NCI-H2171 treated with DMSO at 0.1 percent for 48 hours (cell line): ENCODE measurements around the gene SLC9A5.

ENCODE experiments used
- DNase-seq: peaks from one replicate; lab custom pipeline; 2025; lab: John Stamatoyannopoulos, UW

SLC9A5 gene

DNA sequence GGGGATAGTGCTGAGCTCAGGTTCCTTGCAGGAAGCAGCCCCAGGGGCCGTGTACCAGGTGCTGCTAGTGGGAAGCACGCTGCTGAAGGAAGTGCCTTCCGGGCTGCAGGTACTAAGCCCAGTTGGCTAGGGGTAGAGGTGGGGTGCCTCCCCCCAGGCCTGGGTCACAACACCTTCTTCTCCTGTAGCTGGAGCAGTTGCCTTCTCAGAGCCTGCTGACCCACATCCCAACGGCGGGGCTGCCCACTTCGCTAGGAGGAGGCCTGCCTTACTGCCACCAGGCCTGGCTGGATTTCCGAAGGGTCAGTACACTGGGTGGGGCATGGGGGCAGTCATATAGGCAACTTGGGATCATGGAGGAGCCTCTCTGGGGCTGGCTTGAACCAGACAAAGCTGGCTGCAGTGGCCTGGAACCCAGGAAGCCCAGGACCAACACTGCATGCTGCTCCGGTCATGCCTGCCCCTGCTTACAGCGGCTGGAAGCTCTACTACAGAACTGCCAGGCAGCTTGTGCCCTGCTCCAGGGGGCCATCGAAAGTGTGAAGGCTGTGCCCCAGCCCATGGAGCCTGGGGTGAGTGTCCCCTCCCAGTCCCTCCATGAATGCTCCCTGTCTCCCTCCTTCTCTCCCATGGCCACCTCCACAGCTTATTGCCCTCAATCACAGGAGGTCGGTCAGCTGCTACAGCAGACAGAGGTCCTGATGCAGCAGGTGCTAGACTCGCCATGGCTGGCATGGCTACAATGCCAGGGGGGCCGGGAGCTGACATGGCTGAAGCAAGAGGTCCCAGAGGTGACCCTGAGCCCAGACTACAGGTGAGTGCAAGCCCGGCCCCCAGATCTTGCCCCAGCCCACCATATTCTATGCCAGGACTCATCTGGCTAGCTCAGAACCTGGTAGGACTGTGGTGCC is 33.0 kb downstream of the SLC9A5 start:
- no peak for DNase-seq

DNA sequence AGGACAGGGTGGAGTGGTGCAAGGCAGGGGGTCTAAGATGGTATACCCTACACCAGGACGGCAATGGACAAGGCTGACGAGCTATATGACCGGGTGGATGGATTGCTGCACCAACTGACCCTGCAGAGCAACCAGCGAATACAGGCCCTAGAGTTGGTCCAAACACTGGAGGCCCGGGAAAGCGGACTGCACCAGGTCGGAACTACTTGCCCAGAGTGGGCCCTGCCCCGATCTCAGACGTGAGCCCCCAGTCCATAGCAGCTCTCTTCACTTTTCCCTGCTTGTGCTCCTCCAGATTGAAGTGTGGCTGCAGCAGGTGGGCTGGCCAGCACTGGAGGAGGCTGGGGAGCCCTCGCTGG is 33.6 kb downstream of the SLC9A5 start:
- no peak for DNase-seq

DNA sequence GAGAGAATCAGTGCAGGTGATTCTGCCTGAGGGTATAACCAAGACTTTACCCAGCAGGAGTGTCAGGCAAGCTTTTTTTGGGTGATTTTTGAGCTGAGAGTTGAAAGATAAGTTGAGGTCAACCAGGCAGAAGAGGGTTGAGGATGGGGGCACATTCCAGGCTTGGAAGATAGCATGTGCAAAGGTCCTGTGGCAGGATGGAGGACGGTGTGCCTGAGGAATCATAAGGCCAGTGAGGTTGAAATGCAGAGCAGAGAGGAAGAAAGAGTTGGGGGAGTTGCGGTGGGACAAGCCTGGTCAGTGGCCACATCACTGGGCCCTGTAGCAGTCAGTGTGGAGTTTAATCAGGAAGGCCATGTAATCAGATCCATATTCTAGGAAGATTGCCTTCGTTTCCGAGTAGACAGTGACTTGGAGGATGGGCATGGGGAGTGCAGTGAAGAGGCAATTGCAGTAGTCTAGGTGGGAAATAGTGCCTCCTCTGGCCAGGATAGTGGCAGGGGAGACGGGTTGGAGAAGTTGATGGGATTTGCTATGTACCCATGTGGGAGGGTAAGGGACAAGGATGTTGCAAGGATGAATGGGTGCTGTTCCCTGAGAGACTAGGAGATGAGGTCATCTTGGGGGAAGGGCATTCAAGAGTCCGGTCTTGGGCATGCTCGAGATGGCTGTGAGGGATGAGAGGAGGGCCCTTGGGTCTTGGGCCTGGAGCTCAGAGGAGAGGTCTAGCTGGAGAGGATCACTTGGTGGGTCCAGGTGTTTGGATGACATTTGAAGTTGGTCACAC is 34.5 kb downstream of the SLC9A5 start:
- no peak for DNase-seq

DNA sequence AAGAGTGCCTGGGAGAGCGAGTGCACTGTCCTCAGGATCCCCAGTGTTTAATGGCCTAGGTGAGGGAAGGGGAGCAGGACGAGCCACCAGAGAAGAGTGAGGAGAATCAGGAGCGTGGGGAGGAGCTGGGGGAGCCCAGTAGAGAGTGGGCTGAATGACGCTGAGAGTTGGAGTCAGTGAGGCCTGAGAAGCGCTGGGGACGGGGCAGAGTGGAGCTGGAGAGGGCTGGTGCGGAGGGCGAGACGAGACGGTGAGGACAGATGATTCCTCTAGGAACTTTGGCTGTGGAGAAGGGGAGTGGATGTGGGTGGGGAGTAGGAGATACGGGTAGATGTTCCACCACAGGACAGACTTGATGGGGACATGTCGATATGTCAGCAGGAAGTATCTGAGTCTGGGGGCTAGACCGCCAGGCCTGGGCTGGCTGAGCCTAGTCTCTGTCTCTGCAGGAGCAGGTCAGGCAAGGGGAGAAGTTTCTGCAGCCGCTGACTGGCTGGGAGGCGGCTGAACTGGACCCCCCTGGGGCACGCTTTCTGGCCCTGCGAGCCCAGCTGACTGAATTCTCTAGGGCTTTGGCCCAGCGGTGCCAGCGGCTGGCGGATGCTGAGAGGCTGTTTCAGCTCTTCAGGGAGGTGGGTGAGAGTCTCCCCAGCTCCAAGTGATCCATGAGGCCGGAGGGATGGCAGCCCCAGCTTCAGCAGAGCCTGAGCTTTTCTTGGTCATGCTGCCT is 35.2 kb downstream of the SLC9A5 start:
- no peak for DNase-seq

DNA sequence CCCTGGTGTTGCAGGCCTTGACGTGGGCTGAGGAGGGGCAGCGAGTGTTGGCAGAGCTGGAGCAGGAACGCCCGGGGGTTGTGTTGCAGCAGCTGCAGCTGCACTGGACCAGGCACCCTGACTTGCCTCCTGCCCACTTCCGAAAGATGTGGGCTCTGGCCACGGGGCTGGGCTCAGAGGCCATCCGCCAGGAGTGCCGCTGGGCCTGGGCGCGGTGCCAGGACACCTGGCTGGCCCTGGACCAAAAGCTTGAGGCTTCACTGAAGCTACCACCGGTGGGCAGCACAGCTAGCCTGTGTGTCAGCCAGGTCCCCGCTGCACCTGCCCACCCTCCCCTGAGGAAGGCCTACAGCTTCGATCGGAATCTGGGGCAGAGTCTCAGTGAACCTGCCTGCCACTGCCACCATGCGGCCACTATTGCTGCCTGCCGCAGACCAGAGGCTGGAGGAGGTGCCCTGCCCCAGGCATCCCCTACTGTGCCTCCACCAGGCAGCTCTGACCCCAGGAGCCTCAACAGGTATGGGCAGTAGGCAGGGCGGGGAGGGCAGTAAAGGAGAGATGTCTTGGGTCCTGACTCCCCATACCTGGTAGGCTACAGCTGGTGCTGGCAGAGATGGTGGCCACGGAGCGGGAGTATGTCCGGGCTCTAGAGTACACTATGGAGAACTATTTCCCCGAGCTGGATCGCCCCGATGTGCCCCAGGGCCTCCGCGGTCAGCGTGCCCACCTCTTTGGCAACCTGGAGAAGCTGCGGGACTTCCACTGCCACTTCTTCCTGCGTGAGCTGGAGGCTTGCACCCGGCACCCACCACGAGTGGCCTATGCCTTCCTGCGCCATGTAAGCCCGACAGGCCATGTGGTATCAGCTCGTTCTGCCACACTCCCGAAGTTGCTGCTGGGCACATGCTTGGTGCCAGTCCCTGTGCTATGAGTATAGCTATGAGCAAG is 36.2 kb downstream of the SLC9A5 start:
- no peak for DNase-seq

DNA sequence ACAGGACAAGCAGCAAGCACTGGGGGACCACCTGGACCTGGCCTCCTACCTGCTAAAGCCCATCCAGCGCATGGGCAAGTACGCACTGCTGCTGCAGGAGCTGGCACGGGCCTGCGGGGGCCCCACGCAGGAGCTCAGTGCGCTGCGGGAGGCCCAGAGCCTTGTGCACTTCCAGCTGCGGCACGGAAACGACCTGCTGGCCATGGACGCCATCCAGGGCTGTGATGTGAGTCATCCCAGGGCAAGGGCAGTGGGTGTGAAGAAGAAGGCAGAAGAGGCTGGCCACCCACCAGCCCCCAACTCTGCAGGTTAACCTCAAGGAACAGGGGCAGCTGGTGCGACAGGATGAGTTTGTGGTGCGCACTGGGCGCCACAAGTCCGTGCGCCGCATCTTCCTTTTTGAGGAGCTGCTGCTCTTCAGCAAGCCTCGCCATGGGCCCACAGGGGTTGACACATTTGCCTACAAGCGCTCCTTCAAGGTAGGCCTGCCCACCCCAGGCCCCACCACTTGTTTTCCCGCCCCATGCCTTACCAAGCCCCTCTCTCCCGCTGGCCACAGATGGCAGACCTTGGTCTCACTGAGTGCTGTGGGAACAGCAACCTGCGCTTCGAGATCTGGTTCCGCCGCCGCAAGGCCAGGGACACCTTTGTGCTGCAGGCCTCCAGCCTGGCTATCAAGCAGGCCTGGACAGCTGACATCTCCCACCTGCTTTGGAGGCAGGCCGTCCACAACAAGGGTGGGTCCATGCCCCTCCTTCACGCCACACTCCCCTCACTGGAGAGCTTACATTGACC is 37.9 kb downstream of the SLC9A5 start:
- no peak for DNase-seq

DNA sequence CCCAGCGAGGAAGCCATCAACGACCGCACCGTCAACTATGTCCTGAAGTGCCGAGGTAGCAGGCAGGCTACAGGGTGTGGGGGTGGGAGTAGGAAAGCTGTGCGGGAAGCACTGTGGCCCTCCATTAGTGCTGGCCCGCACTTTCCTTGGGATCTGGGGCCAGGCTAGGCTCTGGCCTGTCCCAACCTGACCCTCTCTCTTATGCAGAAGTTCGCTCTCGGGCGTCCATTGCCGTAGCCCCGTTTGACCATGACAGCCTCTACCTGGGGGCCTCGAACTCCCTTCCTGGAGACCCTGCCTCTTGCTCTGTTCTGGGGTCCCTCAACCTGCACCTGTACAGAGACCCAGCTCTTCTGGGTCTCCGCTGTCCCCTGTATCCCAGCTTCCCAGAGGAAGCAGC is 39.2 kb downstream of the SLC9A5 start:
- DNase-seq = no peak

DNA sequence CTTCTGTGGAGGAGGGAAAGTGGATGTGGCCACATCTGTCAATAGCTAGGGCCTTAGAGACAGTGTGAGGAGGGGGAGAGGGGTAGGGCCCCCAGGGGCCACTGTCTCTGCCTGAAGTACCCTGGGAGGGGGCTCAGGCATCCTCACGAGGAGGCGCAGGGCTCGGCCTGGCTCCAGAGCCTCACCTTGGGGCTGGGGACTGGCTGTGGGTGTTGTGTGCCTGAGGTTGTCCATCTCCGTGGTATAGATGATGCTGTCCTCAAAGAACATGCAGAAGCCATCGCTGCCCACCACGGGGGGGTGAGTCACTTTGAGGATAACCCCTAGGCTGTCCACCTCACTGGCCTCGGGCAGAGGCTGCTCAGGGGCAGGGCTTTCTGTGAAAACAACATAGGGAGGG is 42.7 kb downstream of the SLC9A5 start:
- DNase-seq = no peak

DNA sequence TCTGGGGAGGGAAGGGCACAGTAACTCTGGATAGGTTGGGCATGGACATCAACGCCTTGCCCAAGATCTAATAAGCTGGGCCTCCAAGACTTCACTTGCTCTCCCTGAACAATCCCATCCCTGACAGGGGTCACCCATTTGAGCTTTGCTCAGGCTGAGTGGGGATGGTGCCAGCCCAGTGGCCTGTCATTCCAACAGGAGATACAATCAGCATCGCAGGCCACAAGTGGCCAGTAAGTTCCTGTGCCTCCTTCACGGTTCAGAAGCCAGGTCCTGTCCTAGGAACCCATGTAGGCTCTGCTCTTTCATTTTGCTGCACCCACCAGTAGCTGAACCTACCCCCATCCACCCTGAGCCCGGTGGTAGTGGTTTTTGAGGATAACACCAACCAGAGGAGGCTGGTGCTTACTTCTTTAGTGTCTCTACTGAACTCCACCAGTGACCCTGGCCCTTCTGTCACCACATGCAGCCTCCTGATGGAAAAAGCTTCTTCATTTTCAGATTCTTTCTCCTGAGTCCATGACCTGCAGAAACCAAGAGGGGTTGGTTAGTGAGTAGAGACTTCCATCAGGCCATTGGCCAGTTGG is 45.5 kb downstream of the SLC9A5 start:
- no peak for DNase-seq

DNA sequence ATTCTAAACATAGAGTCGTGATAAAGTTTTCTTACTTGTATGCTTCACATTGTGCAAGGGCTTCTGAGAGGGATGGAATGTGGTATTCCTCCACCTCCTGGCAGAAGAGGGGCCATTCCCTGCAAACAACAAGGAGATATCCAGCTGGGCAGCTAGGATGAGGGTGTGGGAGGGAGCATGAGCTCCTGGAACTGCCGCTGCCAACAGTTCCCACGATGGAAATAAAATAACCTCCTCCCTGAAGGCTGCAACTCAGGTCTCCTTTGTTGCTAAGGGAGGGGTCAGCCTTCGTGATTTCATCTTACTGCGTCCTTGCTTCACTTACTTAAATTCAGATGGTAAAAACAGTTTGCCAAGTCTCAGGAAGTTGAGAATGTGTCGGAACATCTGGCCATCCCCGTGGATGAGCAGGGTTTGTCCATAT is 46.2 kb downstream of the SLC9A5 start:
- DNase-seq = no peak

DNA sequence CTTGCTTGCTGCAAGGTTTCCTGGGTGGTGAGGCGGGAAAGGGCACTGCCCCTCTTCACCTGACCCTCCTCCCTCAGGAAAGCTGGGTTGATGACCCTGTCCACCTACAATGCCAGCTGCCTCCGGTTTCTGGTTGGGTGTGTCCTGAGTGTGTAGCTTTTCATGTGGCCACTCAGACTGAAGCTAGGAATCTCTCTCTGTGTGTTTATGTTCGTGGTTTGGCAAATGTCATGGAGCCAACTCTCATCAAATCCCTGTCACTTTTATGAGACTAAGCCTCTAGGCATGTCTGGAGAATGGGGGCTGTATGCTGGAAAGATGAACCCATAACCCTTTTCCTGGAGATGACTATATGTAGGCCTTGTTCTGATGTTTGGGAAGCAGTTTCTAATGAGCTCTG is 47.6 kb downstream of the SLC9A5 start:
- DNase-seq = no peak

DNA sequence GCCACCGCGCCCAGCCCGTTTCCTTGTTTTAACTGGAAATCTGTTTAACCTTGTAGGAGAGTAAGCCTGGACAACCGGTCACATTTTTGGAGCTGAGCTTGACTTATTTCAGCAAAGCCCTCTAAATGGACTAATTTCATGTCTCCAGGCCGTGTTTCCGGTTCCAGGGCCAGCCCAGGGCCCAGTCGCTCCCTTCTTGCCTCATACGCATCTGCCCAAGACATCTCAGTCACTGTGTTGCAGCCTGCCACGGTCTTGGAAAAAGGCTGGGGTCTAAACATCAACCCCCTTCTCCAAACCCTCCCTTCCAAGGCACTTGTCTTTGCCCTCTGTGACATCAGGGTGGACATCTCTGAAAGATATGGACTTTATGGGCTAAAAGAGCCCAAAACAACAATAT is 49.5 kb downstream of the SLC9A5 start:
- no peak for DNase-seq

DNA sequence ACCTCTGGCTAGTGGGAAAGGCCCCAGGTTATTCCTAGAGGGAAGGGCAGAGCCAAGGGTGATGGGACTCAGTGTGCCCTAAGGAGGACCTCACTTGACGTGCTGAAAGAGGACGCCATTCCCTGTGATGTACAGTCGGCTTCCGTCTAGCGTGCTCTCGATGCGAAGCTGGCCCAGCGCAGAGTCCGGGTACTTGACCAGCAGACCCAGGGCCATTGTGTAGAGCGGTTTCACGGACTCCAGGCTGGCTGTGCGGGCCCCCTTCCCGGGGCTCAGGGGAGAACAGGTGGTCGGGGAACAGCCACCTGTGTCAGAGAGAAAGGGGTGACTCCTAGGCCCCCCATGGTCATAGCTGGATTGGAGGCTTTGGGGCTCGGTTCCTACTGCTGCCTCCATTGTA is 50.5 kb downstream of the SLC9A5 start:
- DNase-seq = no peak

DNA sequence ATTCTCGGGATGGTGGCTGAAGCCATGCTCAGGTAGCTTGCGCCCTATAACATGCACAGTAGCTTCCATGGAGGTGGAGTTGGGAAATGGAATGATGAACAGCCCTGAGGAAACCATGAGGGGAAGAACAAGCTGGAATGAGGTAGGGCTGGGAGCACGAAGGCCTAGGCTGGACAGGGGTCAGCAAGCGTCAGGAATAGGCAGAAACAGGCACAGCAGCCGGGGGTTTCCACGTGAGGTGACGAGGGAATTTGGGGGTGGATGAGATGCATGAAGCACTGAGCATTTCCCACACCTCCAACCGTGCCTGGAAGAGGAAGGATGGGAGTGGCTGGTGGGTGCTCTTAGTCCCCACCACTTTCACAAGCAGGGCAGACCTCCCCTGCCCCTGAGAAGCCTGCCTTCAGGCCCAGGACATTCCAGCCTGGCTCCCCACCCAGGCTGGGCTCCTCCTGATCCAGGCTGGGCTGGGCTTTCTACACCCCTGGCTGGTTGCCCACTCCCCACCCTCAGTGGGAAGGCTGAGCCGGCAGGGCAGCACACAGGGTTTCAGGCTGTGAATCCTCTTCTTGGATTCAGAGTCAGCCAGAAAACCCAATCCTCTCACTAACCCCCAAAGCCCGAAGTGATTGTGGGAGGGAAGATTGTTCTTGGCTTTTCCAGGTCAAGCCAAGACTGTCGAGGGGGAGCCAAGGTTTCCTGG is 52.5 kb downstream of the SLC9A5 start:
- DNase-seq = no peak

DNA sequence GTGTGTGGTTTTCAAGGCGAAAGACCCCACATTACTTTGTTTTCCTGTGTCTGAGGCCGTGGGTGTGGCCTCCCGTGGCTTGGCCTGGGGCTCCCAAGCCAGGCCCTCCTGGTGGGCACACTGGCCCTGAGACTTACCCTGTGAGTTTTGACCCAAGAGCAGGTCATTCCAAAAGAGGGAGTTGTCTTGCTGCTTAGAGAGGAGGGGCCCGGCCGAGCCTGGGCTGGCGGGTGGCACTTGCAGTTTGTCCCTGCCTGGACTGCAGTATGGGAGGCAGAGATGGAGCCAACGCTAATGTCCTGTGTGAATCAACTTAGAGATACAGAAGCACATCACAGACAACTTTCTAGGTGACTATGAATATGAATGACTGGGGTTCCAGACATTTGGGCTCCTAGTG is 53.3 kb downstream of the SLC9A5 start:
- DNase-seq = no peak

DNA sequence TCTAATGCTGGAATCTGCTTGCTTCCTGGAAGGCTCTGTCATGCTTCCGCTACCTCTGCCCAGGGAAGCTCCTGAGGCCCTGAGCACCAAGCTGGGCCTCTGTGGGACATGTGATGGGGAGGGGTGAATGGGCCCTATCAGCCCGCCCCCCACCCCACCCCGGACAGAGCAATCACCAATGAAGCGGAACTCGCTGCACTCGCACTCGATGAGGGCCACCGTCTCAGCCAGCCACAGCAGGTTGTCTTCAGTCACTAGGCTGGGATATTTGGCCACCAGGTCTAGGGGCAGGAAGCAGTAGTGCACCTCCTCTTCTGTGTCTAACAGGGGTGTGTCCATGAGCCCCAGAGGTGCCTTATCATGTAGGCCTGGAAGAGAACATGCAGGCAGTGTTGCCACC is 54.2 kb downstream of the SLC9A5 start:
- DNase-seq = no peak

DNA sequence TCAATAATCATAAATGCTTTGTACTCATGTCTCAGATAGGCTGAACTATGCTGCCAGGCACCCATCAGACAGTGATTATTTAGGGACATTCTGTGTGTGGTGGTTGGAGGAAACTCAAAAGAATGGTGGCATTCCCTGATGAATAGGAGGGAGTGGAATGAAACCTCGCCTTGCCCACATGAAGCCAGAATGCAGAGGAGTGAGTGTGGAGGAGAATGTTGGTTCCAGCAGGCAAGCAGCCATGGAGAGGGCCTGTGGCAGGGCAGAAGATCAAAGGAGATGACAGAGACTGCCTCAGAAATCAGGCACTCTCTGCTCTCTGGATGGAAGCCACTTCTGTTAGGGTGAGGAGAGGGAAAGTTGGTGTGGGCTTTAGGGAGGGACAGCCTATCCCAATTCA is 55.2 kb downstream of the SLC9A5 start:
- DNase-seq = no peak

DNA sequence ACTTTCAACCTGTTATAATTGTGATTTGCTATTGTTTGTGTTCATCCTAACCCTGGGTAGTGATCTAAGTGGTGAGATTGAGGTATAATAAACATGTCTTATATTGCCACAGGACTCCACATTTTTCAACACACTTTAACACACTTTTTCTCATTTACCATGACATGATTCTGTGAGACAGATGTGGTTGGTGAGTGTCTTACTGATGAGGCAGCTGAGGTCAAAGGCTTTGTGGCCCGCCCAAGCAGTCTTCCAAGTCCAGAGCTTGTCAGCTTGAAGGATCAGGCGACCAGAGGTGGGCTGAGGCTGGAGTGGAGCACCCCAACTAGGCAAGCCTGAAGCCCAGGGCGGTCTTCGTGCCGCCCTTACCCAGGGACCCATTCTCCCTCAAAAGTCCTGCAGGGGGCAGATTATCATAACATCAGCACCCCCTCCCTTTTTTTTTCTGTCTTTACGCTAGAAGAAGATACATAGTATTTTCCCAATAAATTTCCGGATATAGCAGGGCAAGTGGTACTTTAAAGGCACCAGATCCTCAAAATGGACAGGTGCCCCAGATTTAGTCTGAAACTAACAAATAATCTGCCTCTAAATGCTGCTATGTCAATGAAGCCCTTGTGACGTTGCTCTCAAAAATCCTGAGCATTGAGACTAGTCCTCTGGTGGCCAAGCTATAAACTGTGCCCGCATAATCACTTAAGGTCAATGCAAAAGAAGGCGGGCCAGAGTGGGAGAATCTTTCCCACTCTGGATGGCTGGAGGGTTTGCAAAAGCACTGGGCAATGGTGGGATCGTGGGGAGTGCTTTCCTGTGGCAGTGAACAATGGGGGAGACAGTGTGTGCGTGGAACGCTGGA is 56.7 kb downstream of the SLC9A5 start:
- DNase-seq = no peak

DNA sequence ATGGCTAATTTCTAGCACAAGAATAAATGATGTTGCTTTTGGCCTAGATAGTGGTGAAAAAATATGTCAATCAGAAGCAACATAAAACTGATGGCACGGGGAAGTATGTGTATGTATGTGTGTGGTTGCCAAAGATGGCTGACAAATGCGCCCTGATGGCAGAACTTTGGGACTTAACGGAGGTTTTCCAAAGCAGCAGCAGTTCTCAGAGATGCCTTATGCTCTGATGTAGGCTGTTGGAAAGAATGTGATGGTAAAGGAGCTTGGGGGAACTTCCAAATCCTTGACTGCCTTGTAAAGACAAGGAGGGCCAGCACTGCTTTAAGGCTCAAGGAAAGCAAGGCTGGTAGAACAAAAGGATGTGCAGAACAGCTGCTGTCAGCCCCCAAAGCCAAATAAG is 61.8 kb downstream of the SLC9A5 start:
- DNase-seq = no peak
